HG03520 (cell line): ENCODE data around the gene RRP1B.
"Not testable (repeated sequence)": the region's sequence is repeated elsewhere in the genome, so short reads cannot be mapped to it uniquely, and the experiment has no call there.

Source experiments
- ATAC-seq: cut with Tn5 transposase; IDR thresholded peaks from one replicate; pipeline ENCODE4 v1.9.1; 2021; ENCODE audit warnings: mild to moderate bottlenecking, moderate library complexity; ENCODE audit not compliant: unreplicated experiment

RRP1B gene, protein sequence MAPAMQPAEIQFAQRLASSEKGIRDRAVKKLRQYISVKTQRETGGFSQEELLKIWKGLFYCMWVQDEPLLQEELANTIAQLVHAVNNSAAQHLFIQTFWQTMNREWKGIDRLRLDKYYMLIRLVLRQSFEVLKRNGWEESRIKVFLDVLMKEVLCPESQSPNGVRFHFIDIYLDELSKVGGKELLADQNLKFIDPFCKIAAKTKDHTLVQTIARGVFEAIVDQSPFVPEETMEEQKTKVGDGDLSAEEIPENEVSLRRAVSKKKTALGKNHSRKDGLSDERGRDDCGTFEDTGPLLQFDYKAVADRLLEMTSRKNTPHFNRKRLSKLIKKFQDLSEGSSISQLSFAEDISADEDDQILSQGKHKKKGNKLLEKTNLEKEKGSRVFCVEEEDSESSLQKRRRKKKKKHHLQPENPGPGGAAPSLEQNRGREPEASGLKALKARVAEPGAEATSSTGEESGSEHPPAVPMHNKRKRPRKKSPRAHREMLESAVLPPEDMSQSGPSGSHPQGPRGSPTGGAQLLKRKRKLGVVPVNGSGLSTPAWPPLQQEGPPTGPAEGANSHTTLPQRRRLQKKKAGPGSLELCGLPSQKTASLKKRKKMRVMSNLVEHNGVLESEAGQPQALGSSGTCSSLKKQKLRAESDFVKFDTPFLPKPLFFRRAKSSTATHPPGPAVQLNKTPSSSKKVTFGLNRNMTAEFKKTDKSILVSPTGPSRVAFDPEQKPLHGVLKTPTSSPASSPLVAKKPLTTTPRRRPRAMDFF

DNA sequence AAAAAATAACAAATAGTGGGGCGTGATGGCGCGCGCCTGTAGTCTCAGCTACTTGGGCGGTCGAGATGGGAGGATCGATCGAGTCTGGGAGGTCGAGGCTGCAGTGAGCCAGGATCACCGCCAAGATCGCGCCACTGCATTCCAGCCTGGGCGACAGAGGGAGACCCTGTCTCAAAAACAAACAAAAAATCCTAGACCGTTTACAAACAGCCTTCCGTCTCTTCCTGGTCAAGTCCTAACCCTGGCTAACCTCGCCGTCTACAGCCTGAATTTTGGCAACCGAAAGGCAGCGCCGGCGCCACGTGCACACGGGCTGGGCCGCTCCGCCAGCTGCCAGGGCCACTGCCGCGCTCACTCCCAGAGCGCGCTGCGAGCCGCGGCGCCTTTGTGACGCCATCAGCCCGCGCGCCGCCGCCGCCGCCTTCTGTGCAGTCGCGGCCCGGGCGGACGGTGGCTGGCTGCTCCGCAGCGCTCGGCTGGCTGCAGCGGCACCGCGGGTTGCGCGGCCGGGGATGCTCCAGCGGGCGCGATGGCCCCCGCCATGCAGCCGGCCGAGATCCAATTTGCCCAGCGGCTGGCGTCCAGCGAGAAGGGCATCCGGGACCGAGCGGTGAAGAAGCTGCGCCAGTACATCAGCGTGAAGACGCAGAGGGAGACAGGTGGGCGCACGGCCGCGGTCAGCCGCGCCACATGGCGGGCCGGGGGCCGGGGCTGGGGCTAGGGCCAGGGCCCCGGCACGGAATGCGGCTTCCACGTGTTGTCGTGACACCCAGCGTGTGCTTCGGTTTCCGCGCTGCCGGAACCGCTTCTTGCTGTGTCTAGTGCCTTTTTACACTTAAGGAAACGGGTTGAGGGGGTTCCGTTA, at the start of gene RRP1B, which contains the start of gene HSF2BP:
RRP1B (plus strand) TSS at position 425 of the 865 bp plus-strand sequence; CDS start at position 530, 105 bp downstream.
HSF2BP (minus strand) TSS at position 353 of the 865 bp plus-strand sequence. CDS start 1,392 bp downstream, outside the sequence.
- peak; percentile 69 for ATAC-seq

DNA sequence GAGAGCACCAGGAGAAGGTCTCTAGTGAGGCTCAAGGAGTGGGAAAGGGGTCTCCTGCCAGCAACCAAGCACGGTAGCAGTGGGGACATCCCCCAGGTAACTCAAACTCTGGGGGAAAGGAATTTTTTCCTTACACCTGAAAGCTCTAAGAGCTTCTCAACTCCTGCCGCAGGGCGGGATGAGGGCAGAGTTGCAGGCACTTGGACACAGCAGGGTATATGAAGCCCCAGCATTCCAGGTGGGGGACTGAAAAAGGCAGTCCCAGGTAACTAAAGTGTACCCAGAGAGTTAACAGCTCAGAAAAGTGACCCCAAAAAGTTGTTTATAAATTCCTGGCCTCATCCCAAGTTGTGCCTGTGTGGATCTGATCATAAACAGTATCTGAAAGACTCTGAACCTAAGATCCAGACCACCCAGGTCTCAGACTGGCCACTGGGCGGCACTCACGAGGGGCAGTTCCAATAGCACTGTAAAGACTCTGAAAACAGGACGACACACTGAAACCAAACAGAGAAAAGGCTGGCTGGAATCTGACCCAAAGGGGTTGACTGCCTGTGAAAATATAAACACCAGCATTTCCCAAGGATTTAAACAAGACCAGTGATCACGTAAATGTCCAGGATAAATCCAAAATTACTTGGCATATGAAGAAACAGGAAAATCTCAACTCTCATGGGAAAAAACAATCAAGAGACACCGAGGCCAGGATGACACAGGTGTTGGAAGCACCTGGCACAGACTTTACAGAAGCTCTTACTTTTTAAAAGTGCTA, 47.6 kb upstream of the RRP1B start:
- no peak for ATAC-seq

DNA sequence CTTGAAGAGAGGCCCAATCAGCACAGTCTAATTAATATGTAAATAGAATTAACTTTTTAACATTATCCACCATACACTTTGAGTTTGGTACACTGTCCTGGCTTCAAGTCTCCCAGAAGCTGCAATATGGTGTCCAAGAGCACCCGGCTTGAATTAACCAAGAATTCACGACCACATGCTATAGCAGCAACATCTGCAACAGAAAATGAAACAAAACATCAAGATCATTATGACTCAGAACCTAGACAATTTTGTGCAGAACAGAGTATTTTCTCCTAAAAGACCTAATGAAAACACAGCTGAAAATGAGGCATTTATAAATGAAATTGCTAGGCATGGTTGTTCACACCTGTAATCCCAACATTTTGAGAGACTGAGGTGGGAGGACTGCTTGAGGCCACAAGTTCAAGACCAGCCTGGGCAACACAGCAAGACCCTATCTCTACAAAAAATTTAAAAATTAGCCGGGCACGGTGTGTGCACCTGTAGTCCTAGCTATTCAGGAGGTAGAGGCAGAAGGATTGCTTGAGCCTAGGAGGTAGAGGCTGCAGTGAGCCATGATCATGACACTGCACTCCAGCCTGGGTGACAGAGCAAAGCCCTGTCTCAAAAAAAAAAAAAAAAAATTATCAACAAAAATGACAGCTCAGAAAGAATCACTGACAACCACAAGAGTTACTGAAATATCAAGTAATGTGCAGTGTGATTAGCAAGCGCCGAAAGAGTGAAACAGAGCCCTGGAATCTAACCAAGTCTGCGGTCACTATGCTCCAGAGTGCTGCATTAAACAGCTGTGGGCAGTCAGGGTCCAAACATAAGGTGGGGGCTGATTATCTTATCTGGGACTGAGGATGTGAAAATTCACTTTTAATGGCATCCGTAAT, 45.4 kb upstream of the RRP1B start:
- ATAC-seq = no peak

DNA sequence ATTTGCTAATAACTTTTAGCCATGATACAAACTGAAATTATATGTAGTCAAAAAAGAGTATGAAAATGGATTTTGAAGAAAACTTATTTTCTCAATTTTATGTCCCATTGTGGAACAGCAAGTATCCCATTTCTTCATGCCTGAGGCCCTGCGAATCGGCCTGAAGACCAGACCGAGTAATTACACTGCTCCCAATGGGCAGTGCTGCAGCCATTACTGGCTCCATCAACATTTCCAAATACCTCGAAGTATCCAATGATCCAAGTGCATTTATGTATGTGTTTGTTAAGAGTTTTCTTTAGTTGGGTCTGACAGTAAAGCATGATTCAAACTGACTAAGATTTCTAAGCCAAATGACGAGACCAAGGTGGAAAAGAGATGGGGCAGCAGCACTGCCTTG, 44.5 kb upstream of the RRP1B start:
- no peak for ATAC-seq

DNA sequence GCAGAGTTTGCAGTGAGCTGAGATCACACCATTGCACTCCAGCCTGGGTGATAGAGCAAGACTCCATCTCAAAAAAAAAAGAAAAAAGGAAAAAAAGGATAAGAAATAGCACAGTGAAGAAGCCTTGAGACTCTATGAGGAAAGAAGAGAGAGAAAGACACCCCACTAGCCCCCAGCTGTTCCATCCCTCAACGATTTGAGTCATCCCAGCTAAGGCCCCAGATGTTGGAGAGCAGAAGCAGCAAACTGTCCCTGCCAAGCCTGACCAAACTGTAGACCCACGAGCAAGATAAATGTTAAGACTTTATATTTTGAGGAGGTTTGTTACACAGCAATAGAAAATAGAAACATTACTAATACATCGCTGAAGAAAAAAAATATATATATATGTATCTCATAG, 42.5 kb upstream of the RRP1B start:
- not testable (repeated sequence) for ATAC-seq

DNA sequence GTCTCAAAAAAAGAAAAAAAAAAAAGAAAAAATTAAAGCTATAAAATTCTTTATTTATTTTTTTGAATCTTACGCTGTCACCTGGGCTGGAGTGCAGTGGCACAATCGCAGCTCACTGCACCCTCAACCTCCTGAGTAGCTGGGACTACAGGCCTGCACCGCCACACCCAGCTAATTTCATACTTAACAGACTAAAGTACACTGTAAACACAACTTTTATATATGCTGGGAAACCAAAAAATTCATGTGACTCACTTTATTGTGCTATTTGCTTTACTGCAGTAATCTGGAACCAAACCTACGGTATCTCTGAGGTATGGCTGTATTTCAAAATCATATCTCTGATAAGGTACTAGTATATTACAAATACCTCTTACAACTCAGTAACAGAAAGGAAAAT, 40.4 kb upstream of the RRP1B start:
- ATAC-seq = no peak

DNA sequence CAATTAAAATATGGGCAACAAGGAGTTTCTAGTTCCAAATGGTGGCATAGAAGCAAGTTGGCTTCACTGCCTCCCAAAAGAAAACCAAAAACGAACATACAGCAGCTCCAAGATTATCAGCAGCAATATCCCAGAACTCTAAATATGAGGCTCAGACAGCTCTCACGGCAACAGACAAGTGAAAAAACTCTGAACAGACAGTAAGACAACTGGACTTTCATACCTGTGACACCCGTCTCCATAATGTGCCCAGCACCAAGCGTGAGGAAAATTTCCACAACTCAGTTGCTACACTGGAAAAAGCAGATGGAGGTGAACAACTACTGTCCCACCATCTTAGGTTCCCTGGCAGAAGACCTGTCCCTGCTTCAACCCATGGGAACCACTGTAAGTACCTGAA, 40.0 kb upstream of the RRP1B start:
- no peak for ATAC-seq

DNA sequence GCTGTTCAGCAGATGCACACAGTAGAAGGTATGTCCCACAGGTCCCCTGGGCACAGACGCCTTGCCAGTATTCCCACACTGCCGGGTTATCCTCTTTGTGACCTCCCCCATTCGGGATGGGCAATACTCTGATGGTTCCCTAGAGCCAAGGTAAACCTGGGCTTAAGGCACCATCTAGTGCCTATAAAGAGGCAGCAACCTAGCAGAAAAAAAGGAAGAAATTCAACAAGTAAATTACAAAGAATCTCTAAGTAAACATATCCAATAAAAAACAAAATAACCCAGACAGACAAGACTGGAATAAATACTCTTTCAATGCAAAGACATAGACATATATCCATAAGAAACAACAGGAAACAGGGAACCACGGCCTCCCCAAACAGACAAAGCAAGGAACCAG, 39.5 kb upstream of the RRP1B start:
- ATAC-seq = no peak

DNA sequence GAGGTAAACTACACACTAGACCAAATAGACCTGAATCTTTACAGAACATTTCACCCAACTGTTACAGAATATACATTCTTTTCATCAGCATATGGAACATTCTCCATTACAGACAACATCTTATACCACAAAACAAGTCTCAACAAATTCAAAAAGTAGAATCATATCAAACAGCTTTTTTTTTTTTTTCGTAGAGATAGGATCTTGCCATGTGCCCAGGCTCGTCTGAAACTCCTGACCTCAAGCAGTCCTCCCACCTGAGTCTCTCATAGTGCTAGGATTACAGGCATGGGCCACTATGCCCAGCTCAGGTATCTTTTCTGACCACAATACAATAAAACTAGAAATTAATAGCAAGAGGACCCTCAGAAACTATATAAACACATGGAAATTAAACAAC, 36.6 kb upstream of the RRP1B start:
- no peak for ATAC-seq

DNA sequence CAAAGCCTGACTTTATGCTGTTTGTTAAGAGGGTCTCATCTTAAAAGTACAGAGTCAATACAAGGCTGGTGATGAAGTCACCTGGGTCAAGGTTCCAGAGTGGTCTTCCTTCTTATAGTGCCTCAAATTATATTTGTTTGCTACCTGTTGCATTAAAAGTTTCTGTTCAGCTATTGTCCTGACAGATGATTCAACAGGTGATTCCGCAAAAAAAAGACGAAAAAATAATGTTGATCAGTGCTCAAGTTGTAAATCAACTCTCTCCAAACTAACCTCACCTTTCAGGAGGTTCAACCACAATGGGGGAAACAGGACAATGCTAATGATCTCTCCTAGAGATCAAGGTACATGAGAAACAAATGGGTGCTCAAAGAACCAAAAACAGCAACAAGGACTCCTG, 35.8 kb upstream of the RRP1B start:
- no peak for ATAC-seq

DNA sequence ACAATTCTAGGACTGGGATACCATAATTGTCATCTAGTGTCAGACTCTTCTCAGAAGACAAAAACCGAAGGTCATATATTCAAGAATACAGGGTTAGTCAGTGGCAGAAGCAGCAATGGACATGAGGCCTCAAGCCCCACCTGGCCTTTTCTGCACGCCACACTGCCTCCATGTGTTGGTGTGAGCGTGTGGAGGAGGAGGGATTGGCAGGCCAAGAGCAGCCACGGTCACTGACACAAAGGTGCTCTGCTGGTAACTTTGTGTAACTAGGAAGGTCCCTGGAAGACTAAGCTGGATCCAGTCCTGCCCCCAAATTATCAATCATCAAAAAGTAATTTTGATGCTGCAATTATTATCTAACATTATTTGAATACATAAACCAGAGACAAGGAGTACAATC, 35.0 kb upstream of the RRP1B start:
- ATAC-seq = no peak

DNA sequence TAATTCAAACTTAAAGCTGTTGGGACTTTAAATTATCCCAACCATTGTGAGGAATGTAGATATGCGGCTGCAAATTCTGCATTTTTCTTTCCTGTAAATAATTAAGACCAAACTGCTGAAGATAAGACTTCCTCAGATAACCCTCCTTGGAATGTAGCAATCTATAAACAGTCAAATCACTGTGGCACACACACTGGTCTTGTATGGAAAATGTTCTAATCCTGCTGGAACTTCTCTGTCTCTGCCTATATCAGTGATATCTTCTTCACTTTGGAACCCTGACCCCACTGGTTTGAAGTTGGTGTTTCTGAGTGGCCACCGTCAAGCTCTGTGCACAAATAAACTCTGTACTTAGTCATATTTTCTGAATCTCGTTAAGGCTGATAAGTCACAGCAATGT, 33.0 kb upstream of the RRP1B start:
- no peak for ATAC-seq

DNA sequence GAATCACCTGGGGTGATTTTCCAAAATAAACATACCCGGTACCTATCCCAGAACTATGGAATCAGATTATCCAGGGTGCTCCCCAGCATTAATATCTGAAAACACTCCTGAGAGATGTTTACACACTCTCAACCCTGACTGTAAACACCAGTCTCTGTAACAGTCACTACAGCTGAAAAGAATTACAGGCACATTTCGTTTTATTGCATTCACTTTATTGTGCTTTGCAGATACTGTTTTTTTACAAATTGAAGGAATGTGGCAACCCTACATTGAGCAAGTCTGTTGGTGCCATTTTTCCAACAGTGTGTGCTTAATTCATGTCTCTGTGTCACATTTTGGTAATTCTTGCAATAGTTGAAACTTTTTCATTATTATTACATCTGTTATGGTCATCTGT, 31.8 kb upstream of the RRP1B start:
- ATAC-seq = no peak

DNA sequence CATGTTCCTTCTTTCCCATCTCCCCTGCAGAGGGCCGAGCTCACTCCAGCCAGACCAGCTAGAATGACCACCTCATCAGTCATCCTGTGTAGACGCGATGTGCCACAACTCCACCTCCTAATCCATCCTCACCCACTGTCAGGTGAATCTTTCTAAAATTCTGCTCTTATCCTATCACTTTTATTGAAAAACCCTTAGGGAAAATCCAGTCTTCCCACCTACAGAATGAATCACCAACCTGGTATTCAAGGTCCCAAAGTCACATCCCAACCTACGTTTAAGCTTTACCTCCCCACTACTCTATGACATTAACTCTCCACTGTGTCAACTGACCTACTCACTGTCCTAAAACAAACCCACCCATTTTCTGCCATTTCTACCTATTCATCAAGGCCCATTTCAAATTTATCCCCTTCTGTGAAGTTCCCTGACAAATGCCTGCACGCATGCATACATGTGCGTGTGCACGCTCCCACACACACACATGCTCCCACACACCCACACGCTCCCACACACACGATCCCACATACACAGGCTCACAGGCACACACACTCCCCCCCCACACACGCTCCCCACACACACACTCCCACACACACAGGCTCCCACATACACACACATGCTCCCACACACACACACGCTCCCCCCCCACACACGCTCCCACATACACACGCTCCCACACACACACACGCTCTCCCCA, 27.8 kb upstream of the RRP1B start:
- ATAC-seq = no peak

DNA sequence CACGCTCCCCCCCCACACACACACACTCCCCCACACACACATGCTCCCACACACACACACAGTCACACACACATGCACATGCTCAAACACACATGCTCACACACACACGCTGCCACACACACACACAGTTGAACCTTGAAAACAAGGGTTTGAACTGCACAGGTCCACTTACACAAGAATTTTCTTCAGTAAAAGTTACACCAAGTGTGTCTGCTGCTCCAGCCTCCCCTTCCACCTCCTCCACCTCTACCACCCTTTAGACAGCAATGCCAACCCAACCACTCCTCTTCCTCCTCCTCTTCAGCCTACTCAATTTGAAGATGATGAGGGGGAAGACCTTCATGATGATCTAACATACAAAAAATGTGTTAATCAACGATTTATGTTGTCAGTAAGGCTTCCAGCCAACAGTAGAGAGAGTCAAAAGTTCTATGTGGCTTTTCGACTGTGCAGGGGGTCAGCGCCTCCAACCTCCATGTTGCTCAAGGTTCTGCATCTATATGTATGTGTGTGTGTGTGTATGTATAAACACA, 26.9 kb upstream of the RRP1B start:
- no peak for ATAC-seq

DNA sequence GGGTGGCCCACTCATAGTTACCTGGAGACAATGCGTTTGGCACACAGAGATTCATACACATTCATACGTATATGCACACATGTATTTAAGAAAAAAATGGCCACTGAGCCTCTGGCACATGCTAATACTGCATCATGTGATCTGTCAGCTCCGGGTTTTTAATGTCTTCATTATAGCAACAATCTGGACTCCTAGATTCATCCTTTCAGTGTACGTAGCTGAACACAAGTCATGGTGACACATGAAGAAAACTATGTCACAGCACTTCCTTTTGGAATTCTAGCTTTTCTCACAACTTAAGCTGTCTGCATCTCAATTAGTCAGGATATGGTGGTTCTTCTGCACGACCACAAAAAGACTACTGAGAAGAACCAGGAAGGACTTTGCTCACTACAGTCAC, 24.7 kb upstream of the RRP1B start:
- no peak for ATAC-seq

DNA sequence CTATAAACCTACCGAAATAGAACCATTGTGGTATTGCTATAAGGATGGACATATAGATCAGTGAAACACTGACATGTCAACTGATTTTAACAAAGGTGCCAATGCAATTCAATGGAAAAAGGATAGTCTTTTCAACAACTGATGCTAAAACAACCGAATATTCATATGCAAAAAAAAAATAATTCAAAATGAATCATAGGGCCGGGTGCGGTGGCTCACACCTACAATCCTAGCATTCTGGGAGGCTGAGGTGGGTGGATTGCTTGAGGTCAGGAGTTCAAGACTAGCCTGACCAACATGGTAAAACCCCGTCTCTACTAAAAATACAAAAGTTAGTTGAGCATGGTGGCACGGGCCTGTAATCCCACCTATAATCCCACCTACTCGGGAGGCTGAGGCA, 23.9 kb upstream of the RRP1B start:
- ATAC-seq = no peak

DNA sequence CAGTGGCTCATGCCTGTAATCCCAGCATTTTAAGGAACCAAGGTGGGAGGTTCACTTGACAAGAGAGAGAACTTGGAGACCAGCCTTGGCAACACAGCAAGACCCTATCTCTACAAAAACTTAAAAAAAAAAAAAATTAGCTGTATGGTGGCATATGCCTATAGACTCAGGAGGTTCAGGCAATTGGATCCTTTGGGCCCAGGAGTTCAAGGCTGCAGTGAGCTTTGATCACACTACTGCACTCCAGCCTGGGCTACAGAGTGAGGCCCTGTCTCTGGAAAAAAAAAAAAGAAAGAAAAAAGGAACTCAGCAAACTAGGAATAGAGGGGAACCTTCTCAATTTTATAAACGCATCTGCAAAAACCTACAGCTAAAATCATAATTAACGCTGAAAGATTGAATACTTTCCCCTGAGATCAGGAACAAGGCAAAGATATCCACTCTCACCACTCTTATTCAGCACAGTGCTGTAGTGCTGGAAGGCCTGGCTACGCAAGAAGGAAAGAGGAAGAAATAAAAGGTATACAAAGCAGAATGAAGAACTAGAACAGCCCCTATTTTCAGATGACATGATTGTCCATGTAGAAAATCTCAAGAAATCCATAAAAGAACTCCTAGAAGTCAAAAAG, 21.7 kb upstream of the RRP1B start:
- ATAC-seq = no peak
